PC-9 (cell line): Measurements from ENCODE around the gene RBBP8.
"Not testable (repeated sequence)": the region's sequence is repeated elsewhere in the genome, so short reads cannot be mapped to it uniquely, and the experiment has no call there.

ENCODE experiments used
- CTCF ChIP-seq: fragments of 200-600 bp; sonication (generic); conservative IDR thresholded peaks from 2 replicates; pipeline ENCODE4 v1.6.1; 2017; ENCODE audit warnings: mixed run types, antibody characterized with exemption, mild to moderate bottlenecking, moderate library complexity
- EZH2 ChIP-seq: fragments of 200-600 bp; sonication (generic); IDR thresholded peaks from 2 replicates; pipeline ENCODE4 v1.8.0; 2017; ENCODE audit warnings: antibody characterized with exemption, low read depth

- not testable (repeated sequence) for TF ChIP-seq CTCF, EZH2
Measured at GRCh38 chr18:22953982-22954381, 20.9 kb downstream of the RBBP8 start.
